Astrocyte (in vitro differentiated cells and primary cell): ENCODE results near the gene GLIPR2. TPM values are rescaled to one million over a fixed set of nuclear protein-coding genes. Genes with fewer than 3 reads are reported as not detected.

Source experiments
- DNase-seq: peaks from one replicate; pipeline ENCODE4 v3.0.0-alpha.2; 2010; ENCODE audit warnings: low read depth
- FAIRE-seq: peaks from 2 replicates; lab custom pipeline; 2011; peaks lifted over from hg19 to GRCh38; lab: Jason Lieb, UNC
- H2AFZ ChIP-seq: 2 replicates; pipeline ENCODE4 v1.6.0; 2012; ENCODE audit warnings: low read depth, low read length, inconsistent platforms
- H3K27ac ChIP-seq: 2 replicates; pipeline ENCODE4 v1.5.1; 2011; ENCODE audit warnings: low read depth, low read length, inconsistent platforms
- H3K27me3 ChIP-seq: 2 replicates; pipeline ENCODE4 v1.6.0; 2011; ENCODE audit warnings: low read length, inconsistent platforms; ENCODE audit not compliant: insufficient read depth
- H3K36me3 ChIP-seq: 2 replicates; pipeline ENCODE4 v1.5.1; 2011; ENCODE audit warnings: low read length, inconsistent platforms; ENCODE audit not compliant: insufficient read depth
- H3K4me1 ChIP-seq: 2 replicates; pipeline ENCODE4 v1.5.1; 2011; ENCODE audit warnings: low read length, inconsistent platforms; ENCODE audit not compliant: insufficient read depth
- H3K4me2 ChIP-seq: 2 replicates; pipeline ENCODE4 v1.6.0; 2012; ENCODE audit warnings: low read length, inconsistent platforms
- H3K4me3 ChIP-seq: 2 replicates; pipeline ENCODE4 v1.5.1; 2011; ENCODE audit warnings: low read depth, mild to moderate bottlenecking, low read length, inconsistent platforms; ENCODE audit not compliant: insufficient read depth
- H3K79me2 ChIP-seq: 2 replicates; pipeline ENCODE4 v1.6.0; 2012; ENCODE audit warnings: mild to moderate bottlenecking, low read length, inconsistent platforms; ENCODE audit not compliant: insufficient read depth
- H3K9ac ChIP-seq: 2 replicates; pipeline ENCODE4 v1.6.0; 2012; ENCODE audit warnings: mild to moderate bottlenecking, low read length, inconsistent platforms
- H3K9me3 ChIP-seq: 2 replicates; pipeline ENCODE4 v1.5.1; 2012; ENCODE audit warnings: low read depth, mild to moderate bottlenecking, low read length, inconsistent platforms; ENCODE audit not compliant: insufficient read depth
- H4K20me1 ChIP-seq: 2 replicates; pipeline ENCODE4 v1.6.0; 2012; ENCODE audit warnings: low read length, inconsistent platforms; ENCODE audit not compliant: insufficient read depth
- H3K27ac Mint-ChIP-seq: one replicate; pipeline ENCODE4 v1.8.0; 2021; ENCODE audit warnings: mild to moderate bottlenecking, mixed read lengths; ENCODE audit not compliant: unreplicated experiment
- H3K27me3 Mint-ChIP-seq: one replicate; pipeline ENCODE4 v1.8.0; 2021; ENCODE audit warnings: low read depth, mixed read lengths; ENCODE audit not compliant: unreplicated experiment
- H3K36me3 Mint-ChIP-seq: one replicate; pipeline ENCODE4 v1.8.0; 2021; ENCODE audit warnings: low read depth, mixed read lengths; ENCODE audit not compliant: unreplicated experiment
- H3K4me1 Mint-ChIP-seq: one replicate; pipeline ENCODE4 v1.8.0; 2021; ENCODE audit warnings: low read depth, mixed read lengths; ENCODE audit not compliant: unreplicated experiment
- H3K4me3 Mint-ChIP-seq: one replicate; pipeline ENCODE4 v1.8.0; 2021; ENCODE audit warnings: mild to moderate bottlenecking, moderate library complexity, mixed read lengths; ENCODE audit not compliant: unreplicated experiment
- H3K9me3 Mint-ChIP-seq: one replicate; pipeline ENCODE4 v1.8.0; 2021; ENCODE audit warnings: mild to moderate bottlenecking, mixed read lengths; ENCODE audit not compliant: unreplicated experiment
- EZH2 ChIP-seq: IDR thresholded peaks from 2 replicates; pipeline ENCODE4 v1.6.1; 2012; ENCODE audit warnings: mild to moderate bottlenecking, low read length, inconsistent platforms; ENCODE audit not compliant: insufficient read depth
- total RNA-seq: library from RNA; stranded (reverse); gene quantifications from 2 replicates; pipeline ENCODE4 v1.2.1, GENCODE V29; 2021
- TF ChIP-seq, protein P1 (sequence below): IDR thresholded peaks from 2 replicates; pipeline ENCODE4 v1.5.1; 2011; ENCODE audit warnings: low read depth, mild to moderate bottlenecking, inconsistent platforms, low read length, moderate library complexity; ENCODE audit not compliant: insufficient read depth

GLIPR2 gene
- total RNA-seq, 1 donor from 2014 or later = 150 TPM

- Histone ChIP-seq H3K36me3 (peaks cover 4% of the 10 kb centered on the region), H3K9ac (no peak overlapping the region), H2AFZ (no peak overlapping the region), H3K79me2 (no peaks in the 10 kb centered on the region), H3K4me3 (no peak overlapping the region), H3K9me3 (peaks cover 4% of the 10 kb centered on the region), H3K27me3 (no peaks in the 10 kb centered on the region), H3K4me1 (peaks cover 46% of the 10 kb centered on the region), H3K4me2 (peak overlapping the region; percentile 57), H4K20me1 (no peaks in the 10 kb centered on the region), H3K27ac (peak overlapping the region; percentile 40)
- FAIRE-seq (no peak), DNase-seq (peak; percentile 36)
- peak overlapping the region; percentile 67 for H3K4me3 Mint-ChIP-seq
- peaks cover 9% of the 10 kb centered on the region for H3K9me3 Mint-ChIP-seq
- H3K27ac Mint-ChIP-seq = peak overlapping the region; percentile 98
- peaks cover 59% of the 10 kb centered on the region for H3K4me1 Mint-ChIP-seq
- H3K27me3 Mint-ChIP-seq = no peaks in the 10 kb centered on the region
- H3K36me3 Mint-ChIP-seq = peaks cover 24% of the 10 kb centered on the region
- no peak for TF ChIP-seq EZH2
- TF ChIP-seq, protein P1, sequence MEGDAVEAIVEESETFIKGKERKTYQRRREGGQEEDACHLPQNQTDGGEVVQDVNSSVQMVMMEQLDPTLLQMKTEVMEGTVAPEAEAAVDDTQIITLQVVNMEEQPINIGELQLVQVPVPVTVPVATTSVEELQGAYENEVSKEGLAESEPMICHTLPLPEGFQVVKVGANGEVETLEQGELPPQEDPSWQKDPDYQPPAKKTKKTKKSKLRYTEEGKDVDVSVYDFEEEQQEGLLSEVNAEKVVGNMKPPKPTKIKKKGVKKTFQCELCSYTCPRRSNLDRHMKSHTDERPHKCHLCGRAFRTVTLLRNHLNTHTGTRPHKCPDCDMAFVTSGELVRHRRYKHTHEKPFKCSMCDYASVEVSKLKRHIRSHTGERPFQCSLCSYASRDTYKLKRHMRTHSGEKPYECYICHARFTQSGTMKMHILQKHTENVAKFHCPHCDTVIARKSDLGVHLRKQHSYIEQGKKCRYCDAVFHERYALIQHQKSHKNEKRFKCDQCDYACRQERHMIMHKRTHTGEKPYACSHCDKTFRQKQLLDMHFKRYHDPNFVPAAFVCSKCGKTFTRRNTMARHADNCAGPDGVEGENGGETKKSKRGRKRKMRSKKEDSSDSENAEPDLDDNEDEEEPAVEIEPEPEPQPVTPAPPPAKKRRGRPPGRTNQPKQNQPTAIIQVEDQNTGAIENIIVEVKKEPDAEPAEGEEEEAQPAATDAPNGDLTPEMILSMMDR = no peak
Measured at GRCh38 chr9:36161187-36161586, 24.7 kb downstream of the GLIPR2 start.

DNA sequence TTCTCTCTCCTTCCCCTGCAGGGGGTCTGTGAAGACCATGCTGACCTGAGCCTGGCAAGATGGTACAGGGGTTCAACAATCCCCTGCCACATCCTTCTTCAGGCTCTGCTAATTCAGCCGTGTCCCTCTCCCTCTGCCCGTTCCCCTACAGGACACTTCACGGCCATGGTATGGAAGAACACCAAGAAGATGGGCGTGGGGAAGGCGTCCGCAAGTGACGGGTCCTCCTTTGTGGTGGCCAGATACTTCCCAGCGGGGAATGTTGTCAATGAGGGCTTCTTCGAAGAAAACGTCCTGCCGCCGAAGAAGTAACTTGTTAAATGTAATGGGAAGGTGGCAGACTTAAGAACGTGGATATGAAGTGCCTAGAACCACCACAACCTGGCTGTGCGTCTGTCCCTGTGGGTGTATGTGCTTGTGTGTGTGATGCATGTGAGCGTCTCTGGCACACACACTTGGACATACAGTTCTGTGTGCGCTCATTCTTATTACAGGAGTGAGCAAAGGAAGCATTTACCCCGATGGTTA is 25.7 kb downstream of the GLIPR2 start:
- TF ChIP-seq, protein P1 = no peak
- TF ChIP-seq EZH2 = no peak
- H3K4me2 ChIP-seq = peak overlapping the region; percentile 73
- H3K4me3 ChIP-seq = no peak overlapping the region
- no peaks in the 10 kb centered on the region for H4K20me1 ChIP-seq
- H3K9ac ChIP-seq = no peak overlapping the region
- H3K27ac ChIP-seq = peak overlapping the region; percentile 93
- Mint-ChIP-seq H3K4me3 (no peak overlapping the region), H3K27me3 (no peaks in the 10 kb centered on the region), H3K36me3 (peaks cover 19% of the 10 kb centered on the region), H3K27ac (peak overlapping the region; percentile 98), H3K9me3 (peaks cover 5% of the 10 kb centered on the region), H3K4me1 (peaks cover 61% of the 10 kb centered on the region)
- no peaks in the 10 kb centered on the region for H3K9me3 ChIP-seq
- H3K4me1 ChIP-seq = peaks cover 47% of the 10 kb centered on the region
- DNase-seq (no peak), FAIRE-seq (no peak)
- H3K36me3 ChIP-seq = no peaks in the 10 kb centered on the region
- no peaks in the 10 kb centered on the region for H3K27me3 ChIP-seq
- no peaks in the 10 kb centered on the region for H3K79me2 ChIP-seq
- no peak overlapping the region for H2AFZ ChIP-seq

- peak overlapping the region; percentile 27 for H3K4me3 Mint-ChIP-seq
- H3K36me3 ChIP-seq = no peaks in the 10 kb centered on the region
- peak overlapping the region; percentile 73 for H3K4me2 ChIP-seq
- H3K4me1 ChIP-seq = peaks cover 47% of the 10 kb centered on the region
- DNase-seq = peak; percentile 87
- peak overlapping the region; percentile 63 for H3K9ac ChIP-seq
- peaks cover 17% of the 10 kb centered on the region for H3K36me3 Mint-ChIP-seq
- H4K20me1 ChIP-seq = no peaks in the 10 kb centered on the region
- H2AFZ ChIP-seq = peak overlapping the region; percentile 52
- H3K4me3 ChIP-seq = peak overlapping the region; percentile 34
- peaks cover 5% of the 10 kb centered on the region for H3K9me3 Mint-ChIP-seq
- H3K27ac Mint-ChIP-seq = peak overlapping the region; percentile 98
- TF ChIP-seq, protein P1 = no peak
- no peak for TF ChIP-seq EZH2
- no peaks in the 10 kb centered on the region for H3K27me3 ChIP-seq
- peaks cover 60% of the 10 kb centered on the region for H3K4me1 Mint-ChIP-seq
- H3K27ac ChIP-seq = peak overlapping the region; percentile 93
- no peaks in the 10 kb centered on the region for H3K79me2 ChIP-seq
- FAIRE-seq = peak; percentile 68
- no peaks in the 10 kb centered on the region for H3K9me3 ChIP-seq
- H3K27me3 Mint-ChIP-seq = no peaks in the 10 kb centered on the region
Measured at GRCh38 chr9:36163049-36163785, 26.7 kb downstream of the GLIPR2 start.
